Ovary (tissue), 9 donors: Measurements from ENCODE around the gene COA8. TPM values are rescaled to one million over a fixed set of nuclear protein-coding genes. Genes with fewer than 3 reads are reported as not detected.

Experiments
- DNase-seq, 5 donors: peaks; one replicate each; pipeline ENCODE4 v3.0.0-alpha.2; 2019 to 2020
- H3K27ac ChIP-seq, 2 donors: fragments of 200-600 bp; one replicate each; pipeline versions ENCODE4 v1.5.1 to v1.8.0; 2019 to 2022
- H3K27me3 ChIP-seq: fragments of 200-600 bp; one replicate; pipeline ENCODE4 v1.8.0; 2022
- H3K36me3 ChIP-seq: fragments of 200-600 bp; sonication (generic); one replicate; pipeline ENCODE4 v1.5.1; 2019
- H3K4me1 ChIP-seq: one replicate; pipeline ENCODE4 v1.8.1; 2013; ENCODE audit warnings: mild to moderate bottlenecking, moderate library complexity; ENCODE audit not compliant: insufficient read depth
- H3K4me3 ChIP-seq: fragments of 200-600 bp; sonication (generic); one replicate; pipeline ENCODE4 v1.5.1; 2017
- H3K9me3 ChIP-seq, 2 donors: fragments of 200-600 bp in 1 of 2; sonication (generic) in 1 of 2; one replicate each; pipeline versions ENCODE4 v1.5.1 to v1.8.1; 2013 to 2019; ENCODE audit warnings: mild to moderate bottlenecking in 1 of 2, moderate library complexity in 1 of 2
- EP300 ChIP-seq: sonication (generic); formaldehyde crosslinking; IDR thresholded peaks from one replicate; pipeline ENCODE4 v1.6.1; 2017; ENCODE audit warnings: antibody characterized with exemption
- POLR2A ChIP-seq: fragments of 450-650 bp; IDR thresholded peaks from one replicate; pipeline ENCODE4 v1.6.1; 2017; ENCODE audit warnings: antibody characterized with exemption, mild to moderate bottlenecking, moderate library complexity
- WGBS, 3 donors: extraction: QIAGEN DNeasy Blood & Tissue Kit in 1 of 3; methylation state at CpG; one replicate each; pipeline versions ENCODE4 v1.1.5 to v1.1.7; 2013 to 2017; 5-methylcytosine and 5-hydroxymethylcytosine counted together
- intact Hi-C, 4 donors: fragments of 100-400 bp; cut with DNase I; formaldehyde crosslinking; loops; one replicate each; pipeline versions ENCODE4 v1.11.0 to v1.15.1; 2022 to 2023
- polyA plus RNA-seq, 2 donors: library from polyadenylated mRNA; stranded (reverse); fragments of 200-250 nt in 1 of 2; fragments of 350-450 nt in 1 of 2; fragmentation: Illumina TruSeq in 1 of 2; extraction: RNeasy Lipid Tissue Mini Kit (QIAGEN cat#74804) in 1 of 2; gene quantifications; one replicate each; pipeline ENCODE4 v1.2.3, GENCODE V29; 2013 to 2014
- total RNA-seq, 7 donors: library from RNA; depleted of rRNA in 2 of 7; stranded (reverse); fragments of >200 nt in 2 of 7; fragmentation: NEBNext Ultra II Directional in 3 of 7; extraction: Animal tissue kit (Norgen Biotek cat#: 25700) in 3 of 7; gene quantifications; one replicate each; pipeline versions ENCODE4 v1.1.0 to v1.2.4, GENCODE V29; 2016 to 2023
- TF ChIP-seq, protein P1 (sequence below), 3 donors: fragments of 450-650 bp in 2 of 3; fragments of 200-600 bp in 1 of 3; IDR thresholded peaks; one replicate each; pipeline versions ENCODE4 v1.5.1 to v1.8.0; 2016 to 2022; ENCODE audit warnings: antibody characterized with exemption in 3 of 3, mild to moderate bottlenecking in 1 of 3
- donor health status: DM: no; HTN: no; CAD: no; lungs with moderate emphysema.
- donor health status: DM: no; HTN: no; CAD: no.
- donor health status: Bipolar disorder and iron deficiency.
- donor health status: DM: yes; HTN: yes; CAD: no.
- donor health status: DM: no; HTN: no; CAD: no.
- donor health status: DM: yes; HTN: yes; CAD: no.

COA8 gene
- total and polyA plus RNA-seq, 9 donors: 11.4 to 50.1 (median 26.8) TPM

DNA sequence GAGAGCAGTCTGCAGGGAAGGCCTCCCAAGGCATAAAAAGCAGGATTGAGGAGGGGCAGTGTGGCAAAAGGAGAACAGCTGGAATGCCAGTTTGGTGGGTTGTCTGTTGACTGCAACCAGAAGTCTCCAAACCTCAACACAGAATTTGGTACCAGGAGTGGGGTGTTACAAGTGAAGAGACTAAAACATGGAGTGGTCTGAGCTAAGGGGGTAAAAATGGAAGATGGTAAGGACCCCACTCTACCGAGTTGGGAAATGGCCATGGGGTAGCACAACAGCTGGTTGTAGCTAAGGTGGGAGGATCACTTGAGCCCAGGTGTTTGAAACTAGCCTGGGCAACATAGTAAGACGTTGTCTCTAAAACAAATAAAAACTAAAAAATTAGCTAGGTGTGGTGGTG lies 48.5 kb downstream of the COA8 start:
- Histone ChIP-seq H3K27ac (no peak overlapping the region), H3K27me3 (no peaks in the 10 kb centered on the region), H3K4me1 (peaks cover 10% of the 10 kb centered on the region), H3K4me3 (no peak overlapping the region), H3K36me3 (no peaks in the 10 kb centered on the region), H3K9me3 (no peaks in the 10 kb centered on the region)
- WGBS, 3 donors: 86 to 98% (median 94%) methylated on average over 2 of the region's 2 CpGs
- DNase-seq: no peak
- intact Hi-C loops: no loop called here
- TF ChIP-seq EP300 (no peak), POLR2A (no peak)
- TF ChIP-seq, protein P1, sequence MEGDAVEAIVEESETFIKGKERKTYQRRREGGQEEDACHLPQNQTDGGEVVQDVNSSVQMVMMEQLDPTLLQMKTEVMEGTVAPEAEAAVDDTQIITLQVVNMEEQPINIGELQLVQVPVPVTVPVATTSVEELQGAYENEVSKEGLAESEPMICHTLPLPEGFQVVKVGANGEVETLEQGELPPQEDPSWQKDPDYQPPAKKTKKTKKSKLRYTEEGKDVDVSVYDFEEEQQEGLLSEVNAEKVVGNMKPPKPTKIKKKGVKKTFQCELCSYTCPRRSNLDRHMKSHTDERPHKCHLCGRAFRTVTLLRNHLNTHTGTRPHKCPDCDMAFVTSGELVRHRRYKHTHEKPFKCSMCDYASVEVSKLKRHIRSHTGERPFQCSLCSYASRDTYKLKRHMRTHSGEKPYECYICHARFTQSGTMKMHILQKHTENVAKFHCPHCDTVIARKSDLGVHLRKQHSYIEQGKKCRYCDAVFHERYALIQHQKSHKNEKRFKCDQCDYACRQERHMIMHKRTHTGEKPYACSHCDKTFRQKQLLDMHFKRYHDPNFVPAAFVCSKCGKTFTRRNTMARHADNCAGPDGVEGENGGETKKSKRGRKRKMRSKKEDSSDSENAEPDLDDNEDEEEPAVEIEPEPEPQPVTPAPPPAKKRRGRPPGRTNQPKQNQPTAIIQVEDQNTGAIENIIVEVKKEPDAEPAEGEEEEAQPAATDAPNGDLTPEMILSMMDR (IDR thresholded peaks at IDR 0.05): no peak

DNA sequence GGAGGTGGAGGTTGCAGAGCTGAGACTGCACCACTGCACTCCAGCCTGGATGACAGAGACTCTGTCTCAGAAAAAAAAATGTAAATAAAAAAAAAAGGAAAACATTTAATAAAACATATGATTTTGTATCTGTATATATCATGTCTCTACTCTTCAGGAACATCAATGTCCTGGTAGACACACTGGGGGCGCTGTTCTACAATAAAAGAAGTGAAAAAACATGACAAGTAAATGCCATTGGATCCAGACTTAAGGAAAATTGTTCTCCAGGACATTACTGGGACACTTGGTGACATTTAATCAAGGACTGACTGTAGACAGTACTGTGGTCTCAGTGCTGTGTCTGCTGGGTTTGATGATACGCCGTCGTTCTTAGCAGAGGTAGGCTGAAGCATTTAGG lies 50.8 kb downstream of the COA8 start:
- no peak overlapping the region for H3K27ac ChIP-seq
- no peak for DNase-seq
- 85 to 96% (median 95%) methylated on average over 4 of the region's 4 CpGs for WGBS, 3 donors
- intact Hi-C loops: no loop called here
- H3K27me3 ChIP-seq: no peaks in the 10 kb centered on the region
- no peaks in the 10 kb centered on the region for H3K36me3 ChIP-seq
- H3K9me3 ChIP-seq: no peaks in the 10 kb centered on the region
- H3K4me3 ChIP-seq: no peak overlapping the region
- no peak for TF ChIP-seq EP300
- TF ChIP-seq, protein P1 (IDR thresholded peaks at IDR 0.05): no peak
- TF ChIP-seq POLR2A: no peak
- H3K4me1 ChIP-seq: no peaks in the 10 kb centered on the region

DNA sequence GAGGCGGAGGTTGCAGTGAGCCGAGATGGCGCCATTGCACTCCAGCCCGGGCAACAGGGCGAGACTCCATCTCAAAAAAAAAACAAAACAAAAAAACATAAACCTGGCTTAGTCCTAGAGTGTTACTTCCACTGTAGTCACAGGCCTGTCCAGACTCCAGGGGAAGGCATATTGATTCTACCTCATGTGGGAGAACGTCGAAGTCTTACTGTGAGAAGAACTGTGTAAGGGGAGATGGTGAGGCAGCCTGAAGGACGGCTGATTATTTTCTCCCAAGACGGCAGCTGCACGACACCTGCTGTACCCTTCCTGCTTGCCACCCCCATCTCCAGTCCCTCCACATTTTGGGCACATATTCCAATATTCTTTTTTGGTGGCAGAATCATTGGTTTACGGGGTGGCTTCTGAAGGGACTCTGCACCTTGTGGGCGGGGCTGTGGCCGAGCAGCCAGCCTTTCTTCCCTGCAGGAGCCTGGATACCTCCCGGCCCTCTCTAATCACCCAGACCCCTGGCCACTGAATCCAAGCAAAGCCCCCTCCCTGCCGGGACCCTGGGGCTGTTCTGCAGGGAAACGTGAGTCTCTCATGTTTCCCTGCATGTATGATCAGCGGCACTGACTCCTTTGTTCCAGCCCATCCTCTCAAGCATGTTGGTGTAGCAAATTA lies 54.0 kb downstream of the COA8 start:
- 56 to 75% (median 67%) methylated on average over 17 of the region's 17 CpGs for WGBS, 3 donors
- no peak overlapping the region for H3K4me3 ChIP-seq

DNA sequence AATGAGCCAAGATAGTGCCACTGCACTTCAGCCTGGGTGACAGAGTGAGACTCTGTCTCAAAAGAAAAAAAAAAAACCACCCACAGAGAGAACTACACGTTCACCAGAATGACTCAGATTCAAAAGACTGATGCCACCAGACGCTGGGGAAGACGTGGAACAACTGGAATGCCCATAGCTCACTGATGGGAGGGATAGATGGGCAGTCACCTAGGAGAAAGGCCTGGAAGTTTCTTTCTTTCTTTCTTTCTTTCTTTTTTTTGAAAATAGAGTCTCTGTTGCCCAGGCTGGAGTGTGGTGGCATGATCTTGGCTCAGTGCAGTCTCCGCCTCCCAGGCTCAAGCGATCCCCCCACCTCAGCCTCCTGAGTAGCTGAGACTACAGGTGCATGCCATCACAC lies 56.3 kb downstream of the COA8 start:
- intact Hi-C loops: no loop called here
- Histone ChIP-seq H3K27me3 (no peaks in the 10 kb centered on the region), H3K36me3 (no peaks in the 10 kb centered on the region), H3K27ac (no peak overlapping the region), H3K4me3 (no peak overlapping the region), H3K4me1 (peaks cover 3% of the 10 kb centered on the region), H3K9me3 (no peaks in the 10 kb centered on the region)
- DNase-seq: no peak
- TF ChIP-seq, protein P1 (IDR thresholded peaks at IDR 0.05): no peak
- TF ChIP-seq POLR2A (no peak), EP300 (no peak)
- 69 to 70% (median 69%) methylated on average over 5 of the region's 5 CpGs for WGBS, 3 donors

More for the DNA sequence above, 54.0 kb downstream of the COA8 start:
- TF ChIP-seq POLR2A (no peak), EP300 (no peak)
- TF ChIP-seq, protein P1 (IDR thresholded peaks at IDR 0.05): no peak
- no peaks in the 10 kb centered on the region for H3K36me3 ChIP-seq
- H3K4me1 ChIP-seq: no peaks in the 10 kb centered on the region
- intact Hi-C loops: no loop called here
- no peaks in the 10 kb centered on the region for H3K27me3 ChIP-seq
- DNase-seq: no peak
- H3K27ac ChIP-seq: no peak overlapping the region
- no peaks in the 10 kb centered on the region for H3K9me3 ChIP-seq
